GM20431 (cell line): Measurements from ENCODE around the gene SEPTIN10.

Source experiments
- in situ Hi-C: fragments of 300-500 bp; cut with MseI, MboI; formaldehyde crosslinking; loops from one replicate; pipeline ENCODE4 v1.15.0; 2020; ENCODE audit warnings: low sequenced_read_pairs; ENCODE audit not compliant: unreplicated experiment

Gene SEPTIN10

DNA sequence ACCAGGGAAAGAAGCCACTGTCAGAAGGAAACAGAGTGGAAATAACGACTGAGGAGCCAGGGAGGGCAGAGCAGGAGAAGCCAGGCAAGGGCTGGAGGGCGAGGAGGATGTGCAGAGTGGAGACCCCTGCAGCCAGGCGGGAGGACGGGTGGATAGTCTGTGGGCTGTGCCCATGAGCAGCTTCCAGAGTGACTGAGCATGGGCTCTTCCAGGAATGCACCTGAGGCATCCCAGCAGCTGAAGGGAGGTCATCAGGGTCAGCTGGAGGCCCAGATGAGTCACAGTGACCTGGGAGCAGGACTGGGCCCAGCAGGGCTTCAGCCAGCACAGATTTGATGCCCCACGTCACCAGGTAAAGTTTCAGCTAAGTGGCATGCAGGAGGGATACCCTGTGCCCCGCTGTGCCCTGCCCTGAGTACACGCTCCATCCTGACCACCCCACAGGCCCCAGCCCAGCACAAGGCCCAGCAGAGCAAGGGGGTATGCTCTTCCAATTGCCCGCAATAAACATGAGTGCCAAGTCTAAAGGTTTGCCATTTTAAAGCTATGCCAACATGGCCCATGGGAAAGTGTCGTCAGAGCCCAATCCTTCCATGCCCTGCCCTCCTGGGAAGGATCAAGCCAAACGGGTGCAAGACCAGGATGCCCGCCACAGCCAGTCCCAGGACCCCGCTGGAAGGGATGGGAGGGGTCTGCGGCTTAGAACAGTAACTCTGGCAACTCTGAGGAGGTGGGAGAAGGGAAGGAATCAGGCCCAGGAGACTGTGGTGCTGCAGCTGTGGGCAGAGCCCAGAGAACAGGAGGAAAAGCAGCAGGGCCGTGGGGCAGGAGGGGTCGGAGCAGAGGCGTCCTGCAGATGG is 85.7 kb downstream of the SEPTIN10 start:
- in situ Hi-C loops = no loop called here

DNA sequence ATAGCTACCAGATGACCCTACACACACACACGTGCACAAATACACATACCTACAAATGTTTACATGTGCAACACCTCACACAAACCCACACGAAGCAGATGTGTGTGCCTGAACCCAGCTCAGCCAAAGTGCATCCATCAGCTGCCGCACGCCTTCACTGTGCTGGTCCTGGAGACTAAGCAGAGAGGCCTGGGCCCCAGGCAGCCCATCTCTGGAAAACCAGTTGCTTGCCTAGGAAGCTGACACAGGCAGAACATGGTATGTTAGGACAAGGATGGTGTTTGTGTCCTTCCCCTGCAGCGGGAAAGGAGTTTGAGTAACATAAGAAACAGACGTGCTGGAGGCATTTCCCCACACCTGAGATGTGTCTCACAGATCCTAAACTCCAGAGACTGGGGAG is 86.7 kb downstream of the SEPTIN10 start:
- in situ Hi-C loops = no loop called here

DNA sequence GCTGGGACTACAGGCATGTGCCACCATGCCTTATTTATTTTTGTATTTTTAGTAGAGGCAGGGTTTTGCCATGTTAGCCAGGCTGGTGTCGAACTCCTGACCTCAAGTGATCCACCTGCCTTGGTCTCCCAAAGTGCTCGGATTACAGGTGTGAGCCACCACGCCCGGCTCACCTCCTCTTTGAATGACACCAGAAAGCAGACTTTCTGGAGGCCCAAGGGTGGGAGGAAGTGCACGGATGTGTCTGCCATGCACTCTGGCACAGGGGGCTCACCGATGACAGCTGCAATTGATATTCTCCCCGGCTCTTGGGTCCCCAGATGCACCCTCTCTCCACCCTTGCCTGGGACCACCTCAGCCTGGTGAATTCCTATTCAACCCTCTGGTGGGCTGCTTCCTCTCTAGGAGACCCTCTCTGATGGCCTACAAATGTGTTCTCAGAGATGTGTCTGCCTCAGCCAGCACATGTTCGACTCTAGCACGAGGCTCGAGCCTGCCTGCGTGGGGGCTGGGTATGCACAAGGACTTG is 87.3 kb downstream of the SEPTIN10 start:
- in situ Hi-C loops = no loop called here

DNA sequence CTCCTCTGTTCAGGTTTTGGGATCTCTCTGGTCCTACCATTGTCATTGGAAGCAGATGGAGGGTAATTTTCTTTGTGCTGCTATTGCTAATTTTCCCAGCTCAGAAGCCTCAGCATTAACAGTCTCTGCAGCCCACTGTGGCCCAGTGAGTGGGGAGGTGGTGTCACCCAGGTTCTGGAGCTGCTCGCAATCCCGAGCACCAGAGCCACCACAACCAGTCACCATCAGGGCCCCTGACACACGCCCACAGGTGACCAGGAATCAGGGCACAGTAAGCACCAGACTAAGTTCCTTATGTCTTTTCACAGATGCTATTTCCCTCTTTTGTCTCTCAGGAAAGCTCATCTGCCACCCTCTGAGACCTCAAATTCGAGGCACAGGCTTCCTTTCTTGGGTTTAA is 87.9 kb downstream of the SEPTIN10 start:
- in situ Hi-C loops = no loop called here

DNA sequence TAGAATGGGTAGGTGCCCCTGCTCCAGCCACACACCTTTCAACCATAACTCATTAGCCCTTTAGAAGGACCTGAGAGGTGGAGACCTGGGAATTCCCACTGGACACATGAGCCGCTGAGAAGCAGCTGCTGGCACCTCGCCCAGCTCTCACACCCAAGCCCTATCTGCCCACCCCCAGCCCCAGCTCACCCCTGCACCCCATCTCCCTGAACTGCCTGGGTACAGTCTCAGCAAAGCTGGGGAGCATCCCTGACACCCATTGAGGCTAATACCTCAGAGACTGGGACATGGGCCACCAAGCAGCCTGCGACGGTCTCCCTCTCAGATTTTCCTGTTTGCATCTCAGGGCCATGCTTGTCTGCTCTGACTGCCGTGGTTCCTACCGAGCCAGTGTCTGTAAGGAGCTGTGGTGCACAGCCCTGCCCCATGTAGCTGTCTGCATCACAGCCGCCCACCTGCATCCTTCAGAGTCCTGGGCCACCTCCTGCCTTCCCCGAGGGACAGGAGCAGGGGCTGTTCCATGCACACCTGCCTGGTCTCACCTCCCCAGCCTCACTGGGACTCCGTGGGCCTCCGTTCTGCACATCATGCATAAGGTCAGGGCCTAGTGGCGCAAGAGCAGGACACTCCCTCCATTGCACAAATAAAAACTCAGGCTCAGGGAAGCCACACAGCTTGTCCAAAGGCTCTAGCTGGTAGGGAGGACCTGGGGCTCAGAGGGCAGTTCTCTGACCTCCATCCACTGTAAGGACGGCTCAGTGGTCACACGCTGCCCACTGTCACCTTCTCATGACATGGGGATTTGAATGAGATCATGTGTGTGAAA is 90.0 kb downstream of the SEPTIN10 start:
- in situ Hi-C loops = loop anchor here (25.0 kb wide), 1 partner anchor 386 kb away; the partner anchor contains the start of gene SH3RF3

DNA sequence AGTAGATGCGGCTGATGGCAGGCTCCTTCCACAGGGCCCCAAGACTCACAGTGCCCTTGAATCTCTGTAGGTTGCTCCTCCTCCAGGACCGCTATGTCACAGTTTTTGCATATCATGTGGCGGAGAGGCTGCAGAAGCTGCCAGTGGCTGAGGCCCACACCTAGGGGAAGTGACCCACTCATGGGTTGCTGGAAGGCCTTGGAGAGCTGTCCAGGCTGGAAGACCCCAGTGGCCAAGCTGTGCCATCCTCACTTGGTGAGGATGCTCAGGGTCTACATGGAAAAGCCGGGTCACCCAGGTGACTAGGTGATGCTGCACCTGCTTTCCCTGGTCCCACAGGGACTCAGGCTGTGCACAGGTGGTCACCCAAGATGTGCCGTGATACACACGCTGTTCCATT is 90.6 kb downstream of the SEPTIN10 start:
- in situ Hi-C loops = loop anchor here (25.0 kb wide), 1 partner anchor 386 kb away; the partner anchor contains the start of gene SH3RF3

DNA sequence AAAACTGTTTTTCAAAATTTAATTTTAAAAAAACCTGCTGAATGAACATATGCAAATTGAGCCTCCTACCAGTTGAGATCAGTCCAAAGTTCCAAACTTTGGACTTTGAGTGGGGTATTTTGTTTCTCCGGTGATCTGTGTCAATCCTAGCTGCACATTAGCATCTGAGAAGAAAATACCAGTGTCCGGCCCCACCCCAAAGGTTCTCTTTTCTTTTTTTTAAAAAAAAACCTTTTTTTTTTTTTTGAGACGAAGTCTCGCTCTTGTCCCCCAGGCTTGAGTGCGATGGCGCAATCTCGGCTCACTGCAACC is 91.7 kb downstream of the SEPTIN10 start:
- in situ Hi-C loops = loop anchor here (25.0 kb wide), 1 partner anchor 385 kb away; the partner anchor contains the start of gene SH3RF3

DNA sequence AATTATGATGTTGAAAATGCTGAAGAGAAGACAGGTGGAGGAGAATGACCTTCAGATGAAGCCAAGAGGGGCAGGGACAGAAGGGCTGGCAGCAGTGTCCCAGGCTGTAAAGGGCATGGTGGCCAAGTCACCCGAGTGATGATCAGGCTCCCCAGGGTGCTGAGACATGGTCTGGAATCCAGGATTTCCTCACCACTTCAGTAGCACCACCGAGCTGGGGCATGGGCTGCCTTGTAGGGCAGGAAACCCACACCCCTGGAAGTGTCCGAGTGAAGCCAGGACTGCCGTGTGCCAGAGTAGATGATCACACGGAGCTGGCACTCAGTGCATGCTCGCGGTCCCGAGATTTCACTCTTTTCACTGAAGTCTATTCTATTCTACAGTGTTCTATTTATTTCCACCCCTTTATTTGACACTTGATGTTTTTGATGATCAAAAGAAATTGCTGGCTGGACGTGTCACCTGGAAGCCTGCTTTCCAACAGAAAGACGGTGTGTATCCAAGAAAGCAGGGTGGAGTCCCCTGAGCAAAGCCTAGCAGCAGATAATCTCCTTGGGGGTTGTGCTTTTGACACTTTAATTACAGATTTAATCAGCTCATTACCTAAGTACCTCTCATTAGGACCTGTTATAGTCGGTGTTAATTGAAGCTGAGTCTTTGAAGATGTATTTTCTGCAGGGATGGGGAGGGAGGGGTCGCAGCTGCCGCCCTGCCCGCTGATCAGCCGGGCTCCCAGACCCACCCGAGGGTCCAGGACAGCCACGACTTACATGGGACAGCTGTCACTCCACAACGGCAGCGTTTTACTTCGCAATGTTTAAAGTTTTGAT is 92.3 kb downstream of the SEPTIN10 start:
- in situ Hi-C loops = loop anchor here (25.0 kb wide), 1 partner anchor 384 kb away; the partner anchor contains the start of gene SH3RF3

DNA sequence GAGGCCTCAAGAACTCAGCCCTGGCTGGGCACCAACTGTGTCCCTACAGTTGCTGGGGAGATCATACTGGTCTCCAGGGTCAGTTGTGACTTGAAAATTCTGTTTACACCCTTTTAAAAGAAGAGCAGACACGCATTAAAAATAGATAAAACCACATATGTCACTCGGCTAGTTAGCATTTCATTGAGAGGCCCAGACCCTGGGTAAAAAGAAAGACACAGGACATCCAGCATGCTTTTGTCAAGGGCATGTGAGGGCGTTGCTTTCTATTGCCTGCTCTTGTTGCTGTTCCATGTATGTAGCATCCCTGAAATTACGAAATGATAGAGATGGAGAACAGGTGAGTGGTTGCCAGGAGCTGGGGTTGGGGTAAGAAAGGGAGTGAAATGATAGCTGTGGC is 94.3 kb downstream of the SEPTIN10 start:
- in situ Hi-C loops = loop anchor here (25.0 kb wide), 1 partner anchor 382 kb away; the partner anchor contains the start of gene SH3RF3

DNA sequence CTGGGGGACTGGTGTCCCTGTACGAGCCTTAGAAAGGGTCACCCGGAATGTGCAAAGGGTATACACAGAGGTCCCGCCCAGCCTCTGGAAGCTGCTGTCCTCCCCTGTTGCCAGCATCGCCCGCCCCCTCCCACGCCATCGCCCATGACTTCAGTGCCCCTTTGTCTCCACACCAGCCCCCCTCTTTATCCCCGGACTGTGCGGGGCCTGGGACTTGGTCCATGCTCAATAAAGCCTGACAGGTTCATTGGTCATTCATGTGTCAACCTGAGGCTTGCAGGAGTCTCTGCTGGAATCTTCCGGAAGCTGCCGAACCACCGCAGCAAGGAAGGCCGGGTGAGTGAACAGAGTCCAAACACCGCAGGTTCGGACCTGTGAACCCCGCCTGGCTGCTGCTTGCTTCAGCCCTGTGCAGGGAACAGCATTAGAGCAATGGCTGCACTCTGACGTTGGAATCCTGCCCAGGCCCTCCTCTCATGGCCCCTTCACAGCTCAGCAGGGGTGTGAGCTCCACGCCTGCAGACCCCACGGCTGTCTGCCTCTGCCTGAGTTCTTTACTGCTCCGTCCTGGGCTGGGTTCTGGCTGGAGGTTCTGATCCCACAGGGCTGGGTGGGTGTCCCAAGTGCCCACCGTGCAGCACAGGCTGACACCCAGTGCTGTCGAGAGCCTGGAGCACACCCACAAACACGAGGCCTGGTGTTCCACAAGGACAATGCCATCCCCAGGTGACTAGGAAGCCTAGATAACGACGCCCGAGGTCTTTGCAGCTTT is 96.5 kb downstream of the SEPTIN10 start:
- in situ Hi-C loops = loop anchor here (25.0 kb wide), 1 partner anchor 380 kb away; the partner anchor contains the start of gene SH3RF3

DNA sequence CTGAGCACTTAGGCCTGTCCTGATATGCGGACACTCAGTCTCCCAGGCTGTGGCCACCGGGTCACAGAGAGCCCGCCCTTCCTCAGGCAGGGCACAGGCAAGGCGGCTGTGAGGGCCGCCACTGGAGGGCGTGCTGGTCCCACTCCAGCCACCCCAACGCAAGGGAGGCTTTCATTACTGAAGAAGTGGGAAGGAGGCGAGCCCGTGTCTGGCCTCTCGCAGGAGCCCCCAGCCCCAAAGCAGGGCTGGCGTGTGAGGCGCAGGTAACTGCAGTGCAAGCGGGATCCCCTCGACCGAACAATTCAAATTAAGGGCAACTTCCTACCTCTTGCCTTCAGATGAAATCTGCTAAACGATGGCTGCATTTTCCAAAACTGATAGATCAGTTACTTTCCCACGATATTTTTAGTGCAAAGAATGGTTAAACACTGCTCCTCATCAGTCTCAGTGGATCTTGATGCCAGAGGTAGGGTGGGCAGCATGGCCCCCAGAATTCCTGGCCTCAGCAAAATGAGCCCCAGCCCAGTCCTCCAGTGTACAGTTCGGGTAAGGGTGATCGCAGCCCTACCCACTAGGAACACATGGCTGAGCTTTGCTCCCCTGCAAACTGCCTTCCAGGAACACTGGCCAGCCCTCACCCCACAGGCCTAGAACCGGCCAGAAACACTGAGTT is 97.2 kb downstream of the SEPTIN10 start:
- in situ Hi-C loops = loop anchor here (25.0 kb wide), 1 partner anchor 379 kb away; the partner anchor contains the start of gene SH3RF3

DNA sequence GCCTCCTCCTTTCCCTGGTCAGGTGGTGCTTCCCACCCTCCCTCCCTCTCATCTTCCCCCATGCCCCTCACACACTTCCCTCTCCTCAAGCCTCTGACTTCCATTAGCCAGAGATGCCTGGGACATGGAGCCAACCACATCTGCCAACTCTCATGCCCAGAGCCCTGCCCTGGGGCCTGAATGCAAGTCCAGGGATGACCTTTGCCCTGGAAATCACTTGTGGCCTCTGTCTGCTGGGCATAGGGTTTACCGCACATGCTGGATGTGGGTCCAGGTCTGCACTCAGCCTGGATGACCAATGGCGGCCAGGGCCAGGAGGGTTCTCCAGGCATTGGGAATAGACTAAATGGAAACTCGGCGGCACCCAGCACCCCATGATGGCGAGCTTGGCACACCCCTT is 98.9 kb downstream of the SEPTIN10 start:
- in situ Hi-C loops = loop anchor here (25.0 kb wide), 1 partner anchor 378 kb away; the partner anchor contains the start of gene SH3RF3

DNA sequence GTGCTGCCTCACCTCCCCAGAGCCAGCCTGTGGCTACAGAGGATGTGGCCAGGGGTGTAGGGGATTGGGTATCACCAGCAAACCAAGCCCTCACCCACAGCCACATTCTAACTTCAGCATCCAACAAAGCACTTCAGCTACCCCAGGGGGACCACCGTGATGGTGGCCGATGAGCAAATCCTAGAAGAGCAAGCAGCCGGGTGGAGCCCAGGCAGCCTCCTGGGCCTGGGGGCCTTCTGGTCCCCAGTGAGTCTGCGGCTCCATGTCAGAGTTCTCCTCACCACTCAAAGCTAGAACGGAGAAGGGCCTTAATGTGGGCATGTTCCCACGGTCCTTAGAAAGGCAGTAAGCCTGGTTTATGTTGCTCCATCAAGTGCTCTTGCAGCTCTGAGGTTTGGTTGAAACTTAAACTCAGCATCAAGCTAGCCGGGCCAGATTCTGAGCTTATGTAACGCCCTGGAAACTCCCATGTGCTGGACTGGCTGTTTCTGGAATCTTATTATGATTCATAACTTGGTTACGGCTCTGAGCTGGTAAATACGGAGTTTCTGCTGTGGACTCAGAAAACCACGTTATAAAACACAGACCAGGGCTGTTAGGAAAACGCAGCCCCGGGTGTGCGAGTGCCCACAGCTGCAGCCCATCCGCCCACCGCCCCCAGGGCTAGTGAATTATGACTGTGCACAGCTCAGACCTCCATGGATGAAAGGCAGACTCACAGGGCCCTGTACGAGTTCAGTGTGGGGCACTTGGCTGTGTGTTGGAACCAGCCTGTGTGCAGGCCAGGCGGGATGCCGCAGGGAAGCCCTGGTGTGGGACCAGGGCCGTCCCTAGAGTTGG is 99.8 kb downstream of the SEPTIN10 start:
- in situ Hi-C loops = loop anchor here (25.0 kb wide), 1 partner anchor 377 kb away; the partner anchor contains the start of gene SH3RF3

DNA sequence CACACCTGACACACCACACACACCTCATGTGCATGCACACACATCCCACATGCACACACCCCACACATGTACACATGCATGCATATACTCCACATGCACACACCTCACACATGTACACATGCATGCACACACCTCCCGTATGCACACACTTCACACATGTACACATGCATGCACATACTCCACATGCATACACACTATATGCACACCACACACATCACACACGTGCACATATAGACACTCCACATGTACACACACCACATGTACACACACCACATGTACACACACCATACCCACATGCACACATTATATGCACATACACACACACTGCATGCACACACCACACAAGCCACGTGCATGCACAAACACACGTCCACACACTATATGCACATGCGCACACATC is 100.5 kb downstream of the SEPTIN10 start:
- in situ Hi-C loops = loop anchor here (25.0 kb wide), 1 partner anchor 376 kb away; the partner anchor contains the start of gene SH3RF3

DNA sequence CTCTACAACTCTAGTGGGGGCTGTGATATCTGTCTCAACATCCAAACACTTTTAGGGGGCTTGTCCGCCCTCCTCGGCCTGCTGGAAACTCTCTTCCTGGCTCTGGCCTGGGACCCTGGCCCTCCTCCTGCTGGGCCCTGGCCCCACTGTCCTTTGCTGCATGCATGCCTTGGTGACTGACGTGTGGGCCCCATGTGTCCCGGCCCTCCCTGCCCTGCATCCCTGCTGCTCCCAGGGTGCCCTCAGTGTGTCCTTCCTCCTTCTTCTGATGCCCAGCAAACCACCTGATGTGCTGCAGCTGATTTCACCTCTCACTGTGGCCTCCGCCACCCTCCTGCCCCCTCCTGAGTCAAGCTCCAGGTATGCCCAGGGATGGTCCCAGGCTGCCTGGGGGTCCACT is 101.7 kb downstream of the SEPTIN10 start:
- in situ Hi-C loops = loop anchor here (25.0 kb wide), 1 partner anchor 375 kb away; the partner anchor contains the start of gene SH3RF3

DNA sequence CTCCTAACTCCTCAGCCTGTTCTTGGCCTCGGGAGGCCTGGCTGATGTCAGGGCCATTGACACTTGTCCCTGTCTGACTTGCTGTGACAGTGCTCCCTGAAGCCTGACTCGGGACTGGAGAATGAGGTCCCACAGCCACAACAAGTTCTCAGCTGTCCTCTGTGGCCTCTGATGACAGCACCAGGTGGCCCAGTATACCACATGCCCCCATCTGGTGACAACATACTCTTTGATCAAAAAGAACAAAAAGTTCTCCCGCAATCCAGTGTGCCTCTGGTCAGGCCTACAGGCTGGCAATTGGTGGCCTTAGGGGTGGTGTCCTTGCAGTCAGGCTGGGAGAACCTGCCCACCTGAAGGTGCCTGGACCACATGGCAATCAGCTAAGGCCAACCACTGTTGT is 102.6 kb downstream of the SEPTIN10 start:
- in situ Hi-C loops = loop anchor here (25.0 kb wide), 1 partner anchor 374 kb away; the partner anchor contains the start of gene SH3RF3
